ENCODE results near the gene ARSG. TPM values are rescaled to one million over a fixed set of nuclear protein-coding genes. Genes with fewer than 3 reads are reported as not detected.
A peak's percentile ranks its signal among the peaks of the same experiment; 100 is the strongest.

The ARSG gene
- polyA plus RNA-seq, 3 donors, result 15.5 to 19.3 (median 19.2) TPM

- no peak overlapping the region for H3K9ac ChIP-seq (ENCODE audit: insufficient read depth, low read length, poor library complexity, severe bottlenecking)
- Mint-ChIP-seq H3K4me1 (peaks cover 15% of the 10 kb centered on the region), H3K9me3 (peaks cover 0 to 2% (median 0%) of the 10 kb centered on the region in 7 donors), H3K4me3 (no peak overlapping the region), H3K27ac (peak overlapping the region in 2 of 7 donors; percentile 4 to 26), H3K27me3 (ENCODE audit: low read depth in 3 of 3) (peaks cover 0 to 3% (median 3%) of the 10 kb centered on the region in 3 donors), H3K36me3 (peaks cover 77 to 87% of the 10 kb centered on the region in 2 donors)
- WGBS (ENCODE audit: insufficient coverage), result 95% methylated on average over 9 of the region's 14 CpGs
- no peak for TF ChIP-seq CTCF (IDR thresholded peaks at IDR 0.05)
- H4K20me1 ChIP-seq (ENCODE audit: insufficient read depth, low read length), result no peaks in the 10 kb centered on the region
- H3K4me3 ChIP-seq (replicated peaks in 1 of 3; ENCODE audit: low read depth in 2 of 3, low read length in 3 of 3), result no peak overlapping the region
- H3K9me3 ChIP-seq (replicated peaks in 1 of 2; ENCODE audit: control insufficient read depth in 1 of 2, insufficient read depth in 1 of 2, low read length in 2 of 2), result no peaks in the 10 kb centered on the region
- peaks cover 74 to 87% of the 10 kb centered on the region in 2 donors for H3K36me3 ChIP-seq (replicated peaks in 1 of 2; ENCODE audit: control insufficient read depth in 1 of 2, insufficient read depth in 2 of 2, low read length in 2 of 2)
- no peak overlapping the region for H2AFZ ChIP-seq (ENCODE audit: insufficient read depth, low read depth, low read length, poor library complexity, severe bottlenecking)
- no peak for DNase-seq
- no peak overlapping the region for H3K4me2 ChIP-seq (replicated peaks; ENCODE audit: extremely low read depth, low read length, poor library complexity, severe bottlenecking)
- intact Hi-C loops (cut with micrococcal nuclease), result loop anchor here in 1 of 2 donors (5.0 kb wide), 1 partner anchor 35 kb away; no protein-coding TSS in a partner anchor
- H3K27me3 ChIP-seq (ENCODE audit: control insufficient read depth in 2 of 2, insufficient read depth in 2 of 2, low read length in 2 of 2), result no peaks in the 10 kb centered on the region
- no peak overlapping the region for H3K27ac ChIP-seq (ENCODE audit: low read depth in 1 of 2, low read length in 2 of 2)
- peaks cover 13 to 14% of the 10 kb centered on the region in 2 donors for H3K4me1 ChIP-seq (ENCODE audit: control insufficient read depth in 1 of 2, insufficient read depth in 2 of 2, low read length in 2 of 2)
- H3K79me2 ChIP-seq (ENCODE audit: insufficient read depth, low read length), result no peaks in the 10 kb centered on the region
Observed at GRCh38 chr17:68432086-68432864, 141.0 kb downstream of the ARSG start.

- intact Hi-C loops (cut with micrococcal nuclease), result loop anchor here in 1 of 2 donors (5.0 kb wide), 1 partner anchor 36 kb away; no protein-coding TSS in a partner anchor
Observed at GRCh38 chr17:68433211-68433610, 141.9 kb downstream of the ARSG start.

More at GRCh38 chr17:68433211-68433610, 141.9 kb downstream of the ARSG start:
- Histone ChIP-seq H3K27ac (ENCODE audit: low read depth in 1 of 2, low read length in 2 of 2) (no peak overlapping the region), H4K20me1 (ENCODE audit: insufficient read depth, low read length) (no peaks in the 10 kb centered on the region), H3K4me2 (replicated peaks; ENCODE audit: extremely low read depth, low read length, poor library complexity, severe bottlenecking) (no peak overlapping the region), H3K4me3 (replicated peaks in 1 of 3; ENCODE audit: low read depth in 2 of 3, low read length in 3 of 3) (no peak overlapping the region), H3K27me3 (ENCODE audit: control insufficient read depth in 2 of 2, insufficient read depth in 2 of 2, low read length in 2 of 2) (no peaks in the 10 kb centered on the region), H3K4me1 (ENCODE audit: control insufficient read depth in 1 of 2, insufficient read depth in 2 of 2, low read length in 2 of 2) (peaks cover 22% of the 10 kb centered on the region in 2 donors), H2AFZ (ENCODE audit: insufficient read depth, low read depth, low read length, poor library complexity, severe bottlenecking) (no peak overlapping the region), H3K9ac (ENCODE audit: insufficient read depth, low read length, poor library complexity, severe bottlenecking) (no peak overlapping the region), H3K79me2 (ENCODE audit: insufficient read depth, low read length) (no peaks in the 10 kb centered on the region), H3K36me3 (replicated peaks in 1 of 2; ENCODE audit: control insufficient read depth in 1 of 2, insufficient read depth in 2 of 2, low read length in 2 of 2) (peaks cover 68 to 78% of the 10 kb centered on the region in 2 donors), H3K9me3 (replicated peaks in 1 of 2; ENCODE audit: control insufficient read depth in 1 of 2, insufficient read depth in 1 of 2, low read length in 2 of 2) (no peaks in the 10 kb centered on the region)
- Mint-ChIP-seq H3K27ac (no peak overlapping the region), H3K9me3 (peaks cover 0 to 2% (median 0%) of the 10 kb centered on the region in 7 donors), H3K36me3 (peaks cover 72 to 77% of the 10 kb centered on the region in 2 donors), H3K27me3 (ENCODE audit: low read depth in 3 of 3) (peaks cover 0 to 3% (median 3%) of the 10 kb centered on the region in 3 donors), H3K4me1 (peaks cover 24% of the 10 kb centered on the region), H3K4me3 (no peak overlapping the region)
- DNase-seq, result no peak
- TF ChIP-seq CTCF (IDR thresholded peaks at IDR 0.05), result no peak
- 95% methylated on average over 8 of the region's 9 CpGs for WGBS (ENCODE audit: insufficient coverage)
